ENCODE measurements around the gene PGM2L1.

DNA sequence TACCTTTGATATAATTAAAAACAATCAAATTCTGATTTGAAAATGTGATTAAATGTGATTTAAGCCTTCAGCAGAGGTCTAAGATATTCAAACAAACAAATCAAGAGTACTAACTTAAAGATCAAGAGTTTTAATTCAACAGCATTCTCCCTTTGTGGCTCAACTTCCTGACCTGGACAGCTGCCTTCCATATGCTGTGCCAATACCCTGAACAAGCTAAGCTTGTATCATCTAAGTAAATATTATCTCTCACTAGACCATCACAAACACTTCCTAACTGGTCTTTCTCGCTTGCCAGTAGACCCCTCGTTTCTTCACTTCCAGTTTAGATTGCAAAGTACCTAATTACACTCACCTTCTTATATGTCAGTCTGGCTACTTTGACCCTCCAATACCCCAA, 50.9 kb downstream of the PGM2L1 start:
- TF ChIP-seq RARG (CRISPR knock-in tag; IDR thresholded peaks at IDR 0.05; ENCODE audit: low read depth), result no peak
- no peak for TF ChIP-seq FOXM1 (CRISPR knock-in tag; IDR thresholded peaks at IDR 0.05)
- TF ChIP-seq, protein P1, sequence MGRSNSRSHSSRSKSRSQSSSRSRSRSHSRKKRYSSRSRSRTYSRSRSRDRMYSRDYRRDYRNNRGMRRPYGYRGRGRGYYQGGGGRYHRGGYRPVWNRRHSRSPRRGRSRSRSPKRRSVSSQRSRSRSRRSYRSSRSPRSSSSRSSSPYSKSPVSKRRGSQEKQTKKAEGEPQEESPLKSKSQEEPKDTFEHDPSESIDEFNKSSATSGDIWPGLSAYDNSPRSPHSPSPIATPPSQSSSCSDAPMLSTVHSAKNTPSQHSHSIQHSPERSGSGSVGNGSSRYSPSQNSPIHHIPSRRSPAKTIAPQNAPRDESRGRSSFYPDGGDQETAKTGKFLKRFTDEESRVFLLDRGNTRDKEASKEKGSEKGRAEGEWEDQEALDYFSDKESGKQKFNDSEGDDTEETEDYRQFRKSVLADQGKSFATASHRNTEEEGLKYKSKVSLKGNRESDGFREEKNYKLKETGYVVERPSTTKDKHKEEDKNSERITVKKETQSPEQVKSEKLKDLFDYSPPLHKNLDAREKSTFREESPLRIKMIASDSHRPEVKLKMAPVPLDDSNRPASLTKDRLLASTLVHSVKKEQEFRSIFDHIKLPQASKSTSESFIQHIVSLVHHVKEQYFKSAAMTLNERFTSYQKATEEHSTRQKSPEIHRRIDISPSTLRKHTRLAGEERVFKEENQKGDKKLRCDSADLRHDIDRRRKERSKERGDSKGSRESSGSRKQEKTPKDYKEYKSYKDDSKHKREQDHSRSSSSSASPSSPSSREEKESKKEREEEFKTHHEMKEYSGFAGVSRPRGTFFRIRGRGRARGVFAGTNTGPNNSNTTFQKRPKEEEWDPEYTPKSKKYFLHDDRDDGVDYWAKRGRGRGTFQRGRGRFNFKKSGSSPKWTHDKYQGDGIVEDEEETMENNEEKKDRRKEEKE (IDR thresholded peaks at IDR 0.05), result no peak
- TF ChIP-seq HNRNPUL1 (IDR thresholded peaks at IDR 0.05; ENCODE audit: low read depth, low read length), result no peak
